Ectodermal cell (in vitro differentiated cells): ENCODE data around the gene CNTN5.

Experiments used
- H3K27ac ChIP-seq: 2 replicates; pipeline ENCODE4 v1.7.0; 2013; ENCODE audit warnings: mild to moderate bottlenecking, low read depth, low read length; ENCODE audit not compliant: insufficient read depth, poor library complexity, severe bottlenecking
- H3K27me3 ChIP-seq: 2 replicates; pipeline ENCODE4 v1.7.0; 2013; ENCODE audit warnings: mild to moderate bottlenecking, low read length; ENCODE audit not compliant: insufficient read depth, control insufficient read depth, poor library complexity, severe bottlenecking
- H3K36me3 ChIP-seq: one replicate; pipeline ENCODE4 v1.7.0; 2013; ENCODE audit warnings: low read length; ENCODE audit not compliant: control insufficient read depth, insufficient read depth
- H3K4me1 ChIP-seq: one replicate; pipeline ENCODE4 v1.7.0; 2013; ENCODE audit warnings: low read length; ENCODE audit not compliant: control insufficient read depth, insufficient read depth
- H3K4me3 ChIP-seq: 2 replicates; pipeline ENCODE4 v1.7.0; 2013; ENCODE audit warnings: low read depth, low read length, control low read depth; ENCODE audit not compliant: insufficient read depth
- H3K9me3 ChIP-seq: 2 replicates; pipeline ENCODE4 v1.7.0; 2013; ENCODE audit warnings: mild to moderate bottlenecking, low read length, moderate library complexity; ENCODE audit not compliant: control insufficient read depth
- WGBS, 2 experiments: methylation state at CpG; one replicate each; pipeline ENCODE4 v1.1.7; 2013; ENCODE audit warnings: missing lambda C conversion rate in 2 of 2; 5-methylcytosine and 5-hydroxymethylcytosine counted together

CNTN5 gene

DNA sequence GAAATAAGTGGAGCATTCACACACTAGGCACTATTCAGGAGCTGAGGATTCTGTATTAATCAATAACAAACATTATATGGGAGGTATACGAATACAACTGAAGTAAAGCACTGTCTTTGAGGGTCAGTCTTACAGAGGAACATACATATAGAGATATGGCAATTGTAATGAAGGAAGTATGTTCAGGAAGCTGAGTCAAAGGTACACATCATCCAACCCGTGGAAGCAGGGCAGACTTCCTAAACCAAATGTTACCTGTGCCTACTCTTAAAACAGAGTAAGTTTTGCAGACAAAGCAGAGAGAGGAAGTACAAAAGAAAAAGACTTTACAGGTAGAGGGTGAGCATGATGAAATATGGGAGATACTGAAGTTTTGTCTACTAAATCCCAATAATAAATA lies 1185.2 kb downstream of the CNTN5 start:
- no peaks in the 10 kb centered on the region for H3K4me1 ChIP-seq
- 92% methylated on average over 2 of the region's 2 CpGs for WGBS, 2 experiments
- no peaks in the 10 kb centered on the region for H3K36me3 ChIP-seq
- H3K27ac ChIP-seq: no peak overlapping the region
- no peaks in the 10 kb centered on the region for H3K9me3 ChIP-seq
- H3K27me3 ChIP-seq: no peaks in the 10 kb centered on the region
- H3K4me3 ChIP-seq: no peak overlapping the region

DNA sequence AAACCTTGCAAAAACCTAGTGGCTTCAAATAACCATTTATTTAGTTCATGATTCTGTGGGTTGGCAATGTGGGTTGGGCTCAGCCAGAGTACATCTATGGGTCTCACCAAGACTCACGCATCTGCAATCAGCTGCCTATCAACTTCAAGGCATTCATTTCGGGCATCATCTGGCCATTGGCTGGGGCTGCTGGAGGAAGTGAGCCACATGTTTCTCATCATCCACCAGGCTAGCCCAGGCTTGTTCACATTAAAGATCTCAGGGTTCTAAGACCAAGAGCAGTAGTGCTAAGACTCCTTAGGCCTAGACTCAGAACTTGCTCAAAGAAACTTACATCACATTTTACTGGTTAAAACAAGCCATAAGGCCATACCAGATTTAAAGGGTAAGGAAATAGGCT lies 1187.5 kb downstream of the CNTN5 start:
- Histone ChIP-seq H3K27me3 (no peaks in the 10 kb centered on the region), H3K4me3 (no peak overlapping the region), H3K9me3 (no peaks in the 10 kb centered on the region), H3K36me3 (no peaks in the 10 kb centered on the region), H3K4me1 (no peaks in the 10 kb centered on the region), H3K27ac (no peak overlapping the region)
- 91 to 100% methylated on average over 2 of the region's 2 CpGs for WGBS, 2 experiments

- 91 to 92% methylated on average over 1 of the region's 1 CpG for WGBS, 2 experiments
- H3K4me3 ChIP-seq: no peak overlapping the region
- no peaks in the 10 kb centered on the region for H3K36me3 ChIP-seq
- no peaks in the 10 kb centered on the region for H3K9me3 ChIP-seq
- H3K27me3 ChIP-seq: no peaks in the 10 kb centered on the region
- H3K4me1 ChIP-seq: no peaks in the 10 kb centered on the region
- no peak overlapping the region for H3K27ac ChIP-seq
Measured at GRCh38 chr11:100214791-100215190, 1194.0 kb downstream of the CNTN5 start.

DNA sequence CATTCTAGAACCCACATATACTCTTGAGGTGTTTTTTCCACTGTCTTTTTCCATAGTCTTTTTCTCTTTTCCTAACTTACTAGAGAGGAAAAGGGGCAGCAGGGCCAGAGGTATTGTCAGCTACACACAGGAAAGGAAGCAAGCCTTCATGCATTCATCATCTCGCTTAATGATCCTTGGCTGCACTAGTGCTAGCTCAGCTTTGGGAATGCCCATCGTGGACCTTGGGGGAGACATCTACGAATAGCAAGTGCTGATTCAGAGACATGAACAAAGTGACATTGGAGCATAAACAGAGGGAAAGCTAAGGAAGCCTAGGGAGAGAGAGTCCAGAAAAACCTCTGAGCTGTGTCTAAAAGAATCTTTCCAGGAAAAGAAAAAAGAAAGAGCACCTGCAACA lies 1200.1 kb downstream of the CNTN5 start:
- H3K27me3 ChIP-seq: no peaks in the 10 kb centered on the region
- H3K4me3 ChIP-seq: no peak overlapping the region
- 91 to 92% methylated on average over 3 of the region's 3 CpGs for WGBS, 2 experiments
- peaks cover 10% of the 10 kb centered on the region for H3K4me1 ChIP-seq
- H3K36me3 ChIP-seq: no peaks in the 10 kb centered on the region
- H3K9me3 ChIP-seq: no peaks in the 10 kb centered on the region
- H3K27ac ChIP-seq: no peak overlapping the region

DNA sequence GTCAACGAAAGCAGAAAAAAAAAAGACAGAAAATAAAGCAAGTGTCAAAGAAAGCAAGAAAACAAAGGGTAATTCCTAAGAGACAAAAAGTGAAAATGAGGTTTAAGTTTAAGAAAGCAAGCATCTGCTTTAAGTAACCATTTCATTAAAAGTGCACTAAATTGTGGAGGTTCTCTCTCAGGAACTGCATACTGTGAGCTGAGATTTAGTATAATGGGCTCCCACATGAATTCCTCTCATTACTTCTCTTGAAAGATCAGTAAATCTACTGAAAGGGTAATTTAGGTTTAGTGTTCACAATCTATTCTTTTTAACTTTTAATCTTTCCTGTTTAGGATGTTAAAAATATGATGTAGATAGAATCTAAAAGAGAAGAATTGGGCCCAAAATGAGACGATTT lies 1201.0 kb downstream of the CNTN5 start:
- Histone ChIP-seq H3K27me3 (no peaks in the 10 kb centered on the region), H3K36me3 (no peaks in the 10 kb centered on the region), H3K27ac (no peak overlapping the region), H3K4me3 (no peak overlapping the region), H3K4me1 (peaks cover 10% of the 10 kb centered on the region), H3K9me3 (no peaks in the 10 kb centered on the region)
- WGBS, 2 experiments: 92% methylated on average over 2 of the region's 2 CpGs

- Histone ChIP-seq H3K36me3 (no peaks in the 10 kb centered on the region), H3K9me3 (no peaks in the 10 kb centered on the region), H3K4me1 (peaks cover 10% of the 10 kb centered on the region), H3K27ac (no peak overlapping the region), H3K4me3 (no peak overlapping the region), H3K27me3 (no peaks in the 10 kb centered on the region)
- 100% methylated on average over 1 of the region's 1 CpG for WGBS, 2 experiments
Measured at GRCh38 chr11:100224541-100225034, 1203.8 kb downstream of the CNTN5 start.

DNA sequence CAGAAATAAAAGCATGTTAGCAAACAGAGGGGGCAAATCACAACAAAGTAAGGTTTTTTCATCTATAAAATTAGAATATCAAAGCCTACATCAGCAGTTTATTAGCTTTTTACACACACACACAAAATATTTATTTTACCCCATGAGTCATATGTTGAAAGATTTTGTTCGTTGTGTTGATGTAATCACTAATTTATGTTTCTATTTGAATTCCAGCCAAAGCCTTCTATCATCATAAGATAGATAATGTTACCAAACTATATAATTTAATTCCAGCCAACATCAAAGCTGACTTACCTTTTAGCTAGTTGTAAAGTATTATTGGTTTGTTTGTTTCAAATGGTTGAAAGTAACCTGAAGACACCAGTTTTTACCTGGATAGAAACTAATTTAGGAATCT lies 1208.3 kb downstream of the CNTN5 start:
- Histone ChIP-seq H3K27ac (no peak overlapping the region), H3K36me3 (no peaks in the 10 kb centered on the region), H3K4me3 (no peak overlapping the region), H3K27me3 (no peaks in the 10 kb centered on the region), H3K9me3 (no peaks in the 10 kb centered on the region), H3K4me1 (no peaks in the 10 kb centered on the region)
- no CpG with 5 or more reads among the region's 1 CpG for WGBS, 2 experiments

GRCh38 chr11:100232006-100232405 lies 1211.3 kb downstream of the CNTN5 start:
- Histone ChIP-seq H3K36me3 (no peaks in the 10 kb centered on the region), H3K9me3 (no peaks in the 10 kb centered on the region), H3K4me1 (no peaks in the 10 kb centered on the region), H3K27me3 (no peaks in the 10 kb centered on the region), H3K27ac (no peak overlapping the region), H3K4me3 (no peak overlapping the region)
- WGBS, 2 experiments: 89 to 95% methylated on average over 2 of the region's 2 CpGs

- no peak overlapping the region for H3K4me3 ChIP-seq
- no peak overlapping the region for H3K27ac ChIP-seq
- no peaks in the 10 kb centered on the region for H3K9me3 ChIP-seq
- H3K4me1 ChIP-seq: no peaks in the 10 kb centered on the region
- no peaks in the 10 kb centered on the region for H3K36me3 ChIP-seq
- WGBS, 2 experiments: 73 to 75% methylated on average over 4 of the region's 4 CpGs
- H3K27me3 ChIP-seq: no peaks in the 10 kb centered on the region
Measured at GRCh38 chr11:100235085-100235484, 1214.3 kb downstream of the CNTN5 start.

GRCh38 chr11:100240025-100240539 lies 1219.3 kb downstream of the CNTN5 start:
- 93 to 96% methylated on average over 5 of the region's 5 CpGs for WGBS, 2 experiments
- Histone ChIP-seq H3K9me3 (no peaks in the 10 kb centered on the region), H3K4me3 (no peak overlapping the region), H3K4me1 (no peaks in the 10 kb centered on the region), H3K36me3 (no peaks in the 10 kb centered on the region), H3K27me3 (no peaks in the 10 kb centered on the region), H3K27ac (no peak overlapping the region)

DNA sequence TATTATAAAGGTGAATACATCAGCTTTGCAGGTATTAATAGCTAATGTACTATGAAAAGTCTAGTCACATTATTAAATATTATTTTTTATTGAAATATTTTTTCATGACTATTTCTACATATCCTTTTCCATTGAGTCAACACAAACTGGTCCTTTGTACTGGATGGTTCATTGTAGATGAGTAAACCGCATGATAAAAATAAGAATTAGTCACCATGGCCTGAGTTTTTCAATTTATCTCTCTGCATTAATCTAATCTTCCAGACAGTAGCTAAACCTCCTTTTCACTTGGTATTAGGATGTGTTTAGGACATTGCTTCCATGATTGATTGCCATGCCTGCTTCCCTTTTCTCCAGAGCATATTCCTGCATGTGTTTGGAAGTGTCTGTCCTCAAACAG lies 1227.0 kb downstream of the CNTN5 start:
- Histone ChIP-seq H3K36me3 (no peaks in the 10 kb centered on the region), H3K27me3 (no peaks in the 10 kb centered on the region), H3K27ac (no peak overlapping the region), H3K4me3 (no peak overlapping the region), H3K9me3 (no peaks in the 10 kb centered on the region), H3K4me1 (no peaks in the 10 kb centered on the region)
- WGBS, 2 experiments: 83% methylated on average over 1 of the region's 1 CpG; no CpG with 5 or more reads in 1 of the 2 experiments
